Stomach smooth muscle (tissue), 2 donors: ENCODE data around the gene AP3B1.

Experiments
- H3K27ac ChIP-seq: one replicate; pipeline ENCODE4 v1.7.0; 2013; ENCODE audit warnings: mild to moderate bottlenecking, low read length, inconsistent platforms
- H3K27me3 ChIP-seq, 2 donors: one replicate each; pipeline ENCODE4 v1.7.0; 2013; ENCODE audit warnings: low read length in 2 of 2; ENCODE audit not compliant: insufficient read depth in 2 of 2, control insufficient read depth in 1 of 2
- H3K36me3 ChIP-seq, 2 donors: one replicate each; pipeline ENCODE4 v1.7.0; 2013; ENCODE audit warnings: low read length in 2 of 2; ENCODE audit not compliant: control insufficient read depth in 2 of 2, insufficient read depth in 2 of 2
- H3K4me1 ChIP-seq: one replicate; pipeline ENCODE4 v1.7.0; 2013; ENCODE audit warnings: low read length; ENCODE audit not compliant: control insufficient read depth, insufficient read depth
- H3K4me3 ChIP-seq, 2 donors: one replicate each; pipeline ENCODE4 v1.7.0; 2013; ENCODE audit warnings: low read length in 2 of 2
- H3K9ac ChIP-seq, 2 donors: one replicate each; pipeline ENCODE4 v1.7.0; 2013; ENCODE audit warnings: low read length in 2 of 2, mild to moderate bottlenecking in 1 of 2
- H3K9me3 ChIP-seq, 2 donors: one replicate each; pipeline ENCODE4 v1.7.0; 2013; ENCODE audit warnings: low read length in 2 of 2; ENCODE audit not compliant: control insufficient read depth in 2 of 2
- donor health status: healthy.
- donor health status: Pancreatic carcinoma.

Gene AP3B1

GRCh38 chr5:78112931-78113330, 181.6 kb downstream of the AP3B1 start:
- Histone ChIP-seq H3K27me3 (no peaks in the 10 kb centered on the region), H3K4me1 (no peaks in the 10 kb centered on the region), H3K9ac (no peak overlapping the region), H3K9me3 (no peaks in the 10 kb centered on the region), H3K4me3 (no peak overlapping the region), H3K27ac (no peak overlapping the region), H3K36me3 (peaks cover 5% of the 10 kb centered on the region in 2 donors)

GRCh38 chr5:78109891-78110324, 184.6 kb downstream of the AP3B1 start:
- Histone ChIP-seq H3K4me1 (no peaks in the 10 kb centered on the region), H3K9me3 (no peaks in the 10 kb centered on the region), H3K36me3 (peaks cover 5 to 9% of the 10 kb centered on the region in 2 donors), H3K9ac (no peak overlapping the region), H3K27me3 (no peaks in the 10 kb centered on the region), H3K27ac (no peak overlapping the region), H3K4me3 (no peak overlapping the region)

- Histone ChIP-seq H3K27me3 (no peaks in the 10 kb centered on the region), H3K9me3 (no peaks in the 10 kb centered on the region), H3K27ac (no peak overlapping the region), H3K9ac (no peak overlapping the region), H3K36me3 (peaks cover 3 to 5% of the 10 kb centered on the region in 2 donors), H3K4me1 (no peaks in the 10 kb centered on the region), H3K4me3 (no peak overlapping the region)
These were observed 185.9 kb downstream of the AP3B1 start for GRCh38 chr5:78108564-78108963.

DNA sequence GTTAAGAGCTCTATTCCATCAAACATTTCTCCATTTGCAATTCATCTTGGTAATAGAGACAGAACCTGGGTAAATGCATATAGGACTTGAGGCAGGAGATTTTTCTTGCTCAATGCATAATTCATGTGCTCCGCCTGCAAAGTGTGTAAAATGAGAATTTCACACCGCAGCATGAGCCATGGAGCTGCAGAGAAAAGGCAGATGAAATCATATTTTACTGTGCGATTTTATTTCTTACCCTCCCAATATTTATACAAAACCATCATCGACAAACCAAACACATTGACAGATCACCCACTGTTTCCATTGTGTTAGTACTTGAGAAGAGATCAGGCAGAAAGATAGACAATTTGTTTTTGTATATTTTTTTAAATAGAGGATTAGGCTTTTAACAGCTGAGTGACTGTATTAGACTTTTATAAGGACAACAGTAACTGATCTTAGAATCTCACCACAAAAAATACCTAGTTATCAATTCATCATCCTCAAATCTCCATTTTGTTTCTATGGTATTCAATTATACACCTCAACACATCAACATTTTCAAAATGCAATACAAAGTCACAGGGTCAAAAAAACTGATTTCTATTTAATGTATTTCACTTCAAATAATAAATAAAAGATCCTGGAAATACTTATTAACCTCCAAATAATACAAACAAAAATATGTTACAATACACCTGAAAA, 191.1 kb downstream of the AP3B1 start:
- no peaks in the 10 kb centered on the region for H3K4me1 ChIP-seq
- H3K36me3 ChIP-seq, result peaks cover 11 to 23% of the 10 kb centered on the region in 2 donors
- H3K27ac ChIP-seq, result no peak overlapping the region
- H3K27me3 ChIP-seq, result no peaks in the 10 kb centered on the region
- no peak overlapping the region for H3K4me3 ChIP-seq
- H3K9me3 ChIP-seq, result no peaks in the 10 kb centered on the region
- H3K9ac ChIP-seq, result no peak overlapping the region

DNA sequence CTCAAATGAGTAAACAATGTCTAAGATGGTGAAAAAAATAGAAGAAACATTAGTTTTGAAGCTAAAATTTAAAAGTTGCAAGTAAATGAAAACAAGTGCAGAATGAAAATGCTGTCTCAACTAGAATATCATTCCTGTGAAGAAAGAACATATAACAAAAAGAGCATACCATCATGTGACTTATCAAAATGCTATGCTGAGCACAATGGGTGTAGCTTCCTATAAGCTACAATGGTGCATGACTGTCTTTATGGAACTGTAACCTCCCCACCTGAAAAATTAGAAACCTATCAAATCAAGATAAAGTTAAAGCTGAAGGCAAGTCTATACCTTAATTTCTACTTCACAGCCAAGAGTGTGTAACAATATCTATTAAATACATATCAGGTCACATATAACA, 192.0 kb downstream of the AP3B1 start:
- Histone ChIP-seq H3K27ac (no peak overlapping the region), H3K36me3 (peaks cover 11 to 22% of the 10 kb centered on the region in 2 donors), H3K27me3 (no peaks in the 10 kb centered on the region), H3K4me1 (no peaks in the 10 kb centered on the region), H3K9me3 (no peaks in the 10 kb centered on the region), H3K9ac (no peak overlapping the region), H3K4me3 (no peak overlapping the region)

DNA sequence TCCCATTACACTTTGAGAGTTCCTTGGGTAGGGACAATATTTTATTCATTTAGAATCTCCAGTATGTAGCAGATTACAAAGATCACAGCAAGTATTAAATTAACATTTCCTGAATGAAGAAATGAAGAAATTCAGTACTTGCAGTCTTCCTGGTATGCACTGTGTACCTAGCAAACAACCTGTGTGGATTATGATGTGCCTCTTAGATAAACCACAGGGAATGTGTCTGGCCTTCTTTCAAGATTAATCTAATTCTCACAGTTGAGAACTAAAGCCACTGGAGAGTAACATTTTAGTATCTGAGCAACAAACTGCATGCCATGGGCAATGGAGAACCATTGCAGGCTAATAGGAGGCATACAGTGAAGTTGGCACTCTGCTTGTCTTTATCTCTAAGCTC, 199.4 kb downstream of the AP3B1 start:
- Histone ChIP-seq H3K36me3 (peaks cover 10 to 12% of the 10 kb centered on the region in 2 donors), H3K27me3 (no peaks in the 10 kb centered on the region), H3K4me3 (no peak overlapping the region), H3K4me1 (no peaks in the 10 kb centered on the region), H3K9me3 (no peaks in the 10 kb centered on the region), H3K27ac (no peak overlapping the region), H3K9ac (no peak overlapping the region)

GRCh38 chr5:78090002-78090401, 204.5 kb downstream of the AP3B1 start:
- Histone ChIP-seq H3K4me3 (no peak overlapping the region), H3K36me3 (peaks cover 0 to 4% of the 10 kb centered on the region in 2 donors), H3K27ac (no peak overlapping the region), H3K9ac (no peak overlapping the region), H3K27me3 (no peaks in the 10 kb centered on the region), H3K9me3 (no peaks in the 10 kb centered on the region), H3K4me1 (no peaks in the 10 kb centered on the region)

GRCh38 chr5:78078858-78079257, 215.6 kb downstream of the AP3B1 start:
- Histone ChIP-seq H3K36me3 (no peaks in the 10 kb centered on the region), H3K4me1 (no peaks in the 10 kb centered on the region), H3K27me3 (no peaks in the 10 kb centered on the region), H3K4me3 (no peak overlapping the region), H3K9ac (no peak overlapping the region), H3K9me3 (no peaks in the 10 kb centered on the region), H3K27ac (no peak overlapping the region)

DNA sequence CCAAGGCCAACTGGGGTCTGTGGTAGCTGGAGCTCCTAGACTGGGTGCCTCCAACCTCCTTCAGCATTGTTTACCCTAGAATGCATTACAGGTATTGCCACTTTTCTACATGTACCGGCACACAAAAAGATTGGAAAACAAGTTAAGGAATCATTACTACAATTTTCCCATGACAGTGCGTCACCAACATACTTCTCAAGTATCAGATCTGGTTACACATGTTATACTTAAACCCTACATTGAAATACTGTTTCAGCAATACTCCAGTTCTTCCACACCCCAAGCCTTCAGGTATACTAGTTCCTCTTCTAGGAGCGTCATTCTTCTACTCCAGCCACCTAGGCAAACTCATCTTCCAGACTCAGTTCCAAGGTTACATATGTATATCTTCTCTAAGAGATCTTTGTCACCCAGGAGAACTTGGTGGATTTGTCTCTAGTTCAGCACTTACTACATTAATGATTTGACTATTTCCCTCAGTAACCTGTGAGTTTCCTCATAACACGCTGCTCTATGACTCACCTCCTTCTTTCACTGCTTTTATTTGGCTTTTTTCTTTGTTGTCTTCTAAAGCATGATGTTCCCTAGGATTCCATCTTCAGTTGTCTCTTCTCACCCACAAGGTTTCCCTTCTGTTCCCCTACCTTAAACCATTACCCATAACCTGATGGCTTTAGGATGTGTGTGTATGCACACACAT, 217.0 kb downstream of the AP3B1 start:
- no peaks in the 10 kb centered on the region for H3K36me3 ChIP-seq
- no peak overlapping the region for H3K9ac ChIP-seq
- no peaks in the 10 kb centered on the region for H3K27me3 ChIP-seq
- H3K4me3 ChIP-seq, result no peak overlapping the region
- no peaks in the 10 kb centered on the region for H3K9me3 ChIP-seq
- H3K27ac ChIP-seq, result no peak overlapping the region
- no peaks in the 10 kb centered on the region for H3K4me1 ChIP-seq

GRCh38 chr5:78076351-78076750, 218.1 kb downstream of the AP3B1 start:
- H3K4me3 ChIP-seq, result no peak overlapping the region
- H3K9me3 ChIP-seq, result no peaks in the 10 kb centered on the region
- H3K27me3 ChIP-seq, result no peaks in the 10 kb centered on the region
- H3K4me1 ChIP-seq, result no peaks in the 10 kb centered on the region
- H3K9ac ChIP-seq, result no peak overlapping the region
- no peak overlapping the region for H3K27ac ChIP-seq
- no peaks in the 10 kb centered on the region for H3K36me3 ChIP-seq

DNA sequence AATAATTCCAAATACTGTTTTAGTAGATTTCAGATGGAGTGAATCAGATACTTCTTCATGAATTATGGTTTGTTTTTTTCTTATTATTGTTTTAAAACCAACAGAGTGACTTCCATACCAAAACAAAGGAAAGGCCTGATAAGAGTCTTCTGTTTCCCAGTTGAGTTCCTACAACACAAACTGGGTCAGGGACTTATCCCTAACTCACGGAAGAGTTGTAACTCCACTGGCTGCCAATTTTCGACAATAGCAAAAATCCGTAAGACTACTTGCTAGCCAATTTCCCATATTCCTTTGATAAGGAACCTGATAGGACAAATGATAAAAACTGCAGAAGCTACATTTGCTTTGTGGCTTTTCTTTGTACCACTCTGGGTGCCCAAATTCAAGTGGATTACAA, 219.2 kb downstream of the AP3B1 start:
- Histone ChIP-seq H3K9ac (no peak overlapping the region), H3K27me3 (no peaks in the 10 kb centered on the region), H3K9me3 (no peaks in the 10 kb centered on the region), H3K4me1 (no peaks in the 10 kb centered on the region), H3K27ac (no peak overlapping the region), H3K36me3 (no peaks in the 10 kb centered on the region), H3K4me3 (no peak overlapping the region)
